Measurements from ENCODE around the gene MBD3L3.

DNA sequence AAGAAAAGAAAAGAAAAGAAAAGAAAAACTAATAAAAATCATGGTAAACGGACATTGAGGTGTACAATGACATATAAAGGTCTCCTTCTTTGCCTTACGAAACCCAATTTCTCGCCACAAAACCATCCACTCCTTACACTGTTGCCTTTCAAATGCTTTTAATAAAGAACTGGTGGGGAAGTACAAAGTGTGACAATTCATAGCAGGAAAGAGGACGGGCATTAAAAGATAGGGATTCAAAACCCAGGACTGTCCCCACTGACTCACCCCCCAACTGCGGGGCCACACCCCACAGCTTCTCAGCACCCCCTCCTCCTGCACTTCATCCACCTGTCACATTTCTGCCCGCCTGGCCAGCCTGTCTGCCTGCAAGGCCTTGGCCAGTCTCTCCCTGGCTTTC is 39.6 kb downstream of the MBD3L3 start:
- TF ChIP-seq, protein P1, sequence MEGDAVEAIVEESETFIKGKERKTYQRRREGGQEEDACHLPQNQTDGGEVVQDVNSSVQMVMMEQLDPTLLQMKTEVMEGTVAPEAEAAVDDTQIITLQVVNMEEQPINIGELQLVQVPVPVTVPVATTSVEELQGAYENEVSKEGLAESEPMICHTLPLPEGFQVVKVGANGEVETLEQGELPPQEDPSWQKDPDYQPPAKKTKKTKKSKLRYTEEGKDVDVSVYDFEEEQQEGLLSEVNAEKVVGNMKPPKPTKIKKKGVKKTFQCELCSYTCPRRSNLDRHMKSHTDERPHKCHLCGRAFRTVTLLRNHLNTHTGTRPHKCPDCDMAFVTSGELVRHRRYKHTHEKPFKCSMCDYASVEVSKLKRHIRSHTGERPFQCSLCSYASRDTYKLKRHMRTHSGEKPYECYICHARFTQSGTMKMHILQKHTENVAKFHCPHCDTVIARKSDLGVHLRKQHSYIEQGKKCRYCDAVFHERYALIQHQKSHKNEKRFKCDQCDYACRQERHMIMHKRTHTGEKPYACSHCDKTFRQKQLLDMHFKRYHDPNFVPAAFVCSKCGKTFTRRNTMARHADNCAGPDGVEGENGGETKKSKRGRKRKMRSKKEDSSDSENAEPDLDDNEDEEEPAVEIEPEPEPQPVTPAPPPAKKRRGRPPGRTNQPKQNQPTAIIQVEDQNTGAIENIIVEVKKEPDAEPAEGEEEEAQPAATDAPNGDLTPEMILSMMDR (conservative IDR thresholded peaks at IDR 0.05 in 1 of 2, IDR thresholded peaks at IDR 0.05 in 1 of 2; ENCODE audit: extremely low read depth in 1 of 2, insufficient read depth in 1 of 2, low read depth in 1 of 2, low read length in 2 of 2), result no peak
- no peak for TF ChIP-seq EZH2 (IDR thresholded peaks at IDR 0.05; ENCODE audit: borderline replicate concordance, low read length)

Data from mammary epithelial cell (primary cell).